Neural cell (in vitro differentiated cells): ENCODE data around the gene PROC. TPM values are rescaled to one million over a fixed set of nuclear protein-coding genes. Genes with fewer than 3 reads are reported as not detected.

Source experiments
- H2AFZ ChIP-seq: fragments of 200-600, 300-800 bp; sonication (generic), shearing (Covaris generic); 2 replicates; pipeline ENCODE4 v1.6.0; 2014; ENCODE audit warnings: low read depth, mild to moderate bottlenecking, antibody characterized with exemption, low read length, moderate library complexity
- H3F3A ChIP-seq: fragments of 200-600 bp; shearing (Covaris generic); 2 replicates; pipeline ENCODE4 v1.6.1; 2016; ENCODE audit warnings: mild to moderate bottlenecking, moderate library complexity, mixed read lengths, antibody characterized with exemption, low read length; ENCODE audit not compliant: insufficient read depth, poor library complexity, severe bottlenecking
- H3K27ac ChIP-seq: fragments of 200-600, 300-800 bp; sonication (generic), shearing (Covaris generic); 2 replicates; pipeline ENCODE4 v1.5.1; 2014; ENCODE audit warnings: mild to moderate bottlenecking, low read length, moderate library complexity
- H3K27me3 ChIP-seq: fragments of 300-800, 200-600 bp; sonication (generic), shearing (Covaris generic); 2 replicates; pipeline ENCODE4 v1.6.0; 2014; ENCODE audit warnings: mild to moderate bottlenecking, low read depth, low read length, moderate library complexity; ENCODE audit not compliant: insufficient read depth
- H3K36me3 ChIP-seq: fragments of 300-800, 200-600 bp; sonication (generic), shearing (Covaris generic); 2 replicates; pipeline ENCODE4 v1.5.1; 2014; ENCODE audit warnings: mild to moderate bottlenecking, antibody characterized with exemption, low read length, moderate library complexity; ENCODE audit not compliant: insufficient read depth
- H3K4me2 ChIP-seq: fragments of 300-800, 200-600 bp; sonication (generic), shearing (Covaris generic); 2 replicates; pipeline ENCODE4 v1.6.0; 2014; ENCODE audit warnings: mild to moderate bottlenecking, low read length
- H3K4me3 ChIP-seq: fragments of 300-800, 200-600 bp; sonication (generic), shearing (Covaris generic); 2 replicates; pipeline ENCODE4 v1.5.1; 2014; ENCODE audit warnings: mild to moderate bottlenecking, low read length, moderate library complexity
- H3K79me2 ChIP-seq: fragments of 200-600 bp; shearing (Covaris generic); replicated peaks from 2 replicates; pipeline ENCODE4 v1.6.0; 2014; ENCODE audit warnings: mild to moderate bottlenecking, low read length, moderate library complexity; ENCODE audit not compliant: insufficient read depth
- H3K9ac ChIP-seq: fragments of 300-800, 200-600 bp; sonication (generic), shearing (Covaris generic); 2 replicates; pipeline ENCODE4 v1.6.1; 2016; ENCODE audit warnings: mild to moderate bottlenecking, low read length, mixed read lengths
- H3K9me2 ChIP-seq: fragments of 200-600 bp; shearing (Covaris generic); 2 replicates; pipeline ENCODE4 v1.6.1; 2016; ENCODE audit warnings: mild to moderate bottlenecking, low read length, mixed read lengths; ENCODE audit not compliant: insufficient read depth
- H3K9me3 ChIP-seq: fragments of 200-600, 300-800 bp; sonication (generic), shearing (Covaris generic); 2 replicates; pipeline ENCODE4 v1.6.1; 2016; ENCODE audit warnings: mild to moderate bottlenecking, mixed run types, low read length, moderate library complexity, mixed read lengths
- H4K20me1 ChIP-seq: fragments of 200-600 bp; shearing (Covaris generic); 2 replicates; pipeline ENCODE4 v1.6.1; 2016; ENCODE audit warnings: mild to moderate bottlenecking, mixed run types; ENCODE audit not compliant: insufficient read depth
- CTCF ChIP-seq: fragments of 450-650 bp; IDR thresholded peaks from 2 replicates; pipeline ENCODE4 v1.5.1; 2014; ENCODE audit warnings: antibody characterized with exemption, mild to moderate bottlenecking, moderate library complexity; ENCODE audit not compliant: poor library complexity, severe bottlenecking
- EP300 ChIP-seq: fragments of 450-650 bp; conservative IDR thresholded peaks from 2 replicates; pipeline ENCODE4 v1.6.1; 2014; ENCODE audit warnings: antibody characterized with exemption, mild to moderate bottlenecking, moderate library complexity; ENCODE audit not compliant: poor library complexity, severe bottlenecking
- EZH2 ChIP-seq: fragments of 200-600, 300-800 bp; shearing (Covaris generic), sonication (generic); IDR thresholded peaks from 2 replicates; pipeline ENCODE4 v1.6.1; 2014; ENCODE audit warnings: antibody characterized with exemption, low read length, borderline replicate concordance, mild to moderate bottlenecking; ENCODE audit not compliant: insufficient read depth, poor library complexity, severe bottlenecking
- MXI1 ChIP-seq: fragments of 450-650 bp; conservative IDR thresholded peaks from 2 replicates; pipeline ENCODE4 v1.6.1; 2014; ENCODE audit warnings: antibody characterized with exemption, mild to moderate bottlenecking; ENCODE audit not compliant: poor library complexity, severe bottlenecking
- POLR2AphosphoS5 ChIP-seq: IDR thresholded peaks from 2 replicates; pipeline ENCODE4 v1.6.1; 2012
- RAD21 ChIP-seq: fragments of 450-650 bp; conservative IDR thresholded peaks from 2 replicates; pipeline ENCODE4 v1.6.1; 2014; ENCODE audit warnings: antibody characterized with exemption, mild to moderate bottlenecking, moderate library complexity
- REST ChIP-seq: IDR thresholded peaks from 2 replicates; pipeline ENCODE4 v1.6.1; 2012; ENCODE audit warnings: borderline replicate concordance
- SMC3 ChIP-seq: fragments of 450-650 bp; conservative IDR thresholded peaks from 2 replicates; pipeline ENCODE4 v1.6.1; 2014; ENCODE audit warnings: antibody characterized with exemption, mild to moderate bottlenecking, moderate library complexity; ENCODE audit not compliant: poor library complexity
- TAF1 ChIP-seq: IDR thresholded peaks from 2 replicates; pipeline ENCODE4 v1.6.1; 2012; ENCODE audit warnings: low read depth
- polyA plus RNA-seq: library from polyadenylated mRNA; depleted of rRNA; stranded (reverse); fragments of >200 nt; gene quantifications from 2 replicates; pipeline ENCODE4 v1.2.3, GENCODE V29; 2014

PROC gene
- polyA plus RNA-seq, 1 donor from 2014 or later, result 0.33 TPM

GRCh38 chr2:127462461-127462860 is 44.2 kb downstream of the PROC start:
- no peak overlapping the region for H3K27ac ChIP-seq
- H3K9me3 ChIP-seq, result no peaks in the 10 kb centered on the region
- H3K79me2 ChIP-seq, result no peaks in the 10 kb centered on the region
- no peak overlapping the region for H3K4me2 ChIP-seq
- no peak overlapping the region for H2AFZ ChIP-seq
- H4K20me1 ChIP-seq, result no peaks in the 10 kb centered on the region
- no peaks in the 10 kb centered on the region for H3K27me3 ChIP-seq
- H3F3A ChIP-seq, result no peaks in the 10 kb centered on the region
- H3K9me2 ChIP-seq, result no peaks in the 10 kb centered on the region
- H3K9ac ChIP-seq, result no peak overlapping the region
- TF ChIP-seq SMC3, result no peak
- TF ChIP-seq MXI1, result no peak
- TF ChIP-seq EP300, result no peak
- no peak for TF ChIP-seq TAF1
- no peak for TF ChIP-seq CTCF
- TF ChIP-seq REST, result no peak
- no peak for TF ChIP-seq POLR2AphosphoS5
- no peak for TF ChIP-seq EZH2
- no peak for TF ChIP-seq RAD21
- no peak overlapping the region for H3K4me3 ChIP-seq
- H3K36me3 ChIP-seq, result no peaks in the 10 kb centered on the region

GRCh38 chr2:127463155-127463991 is 45.1 kb downstream of the PROC start:
- Histone ChIP-seq H3F3A (no peaks in the 10 kb centered on the region), H4K20me1 (no peaks in the 10 kb centered on the region), H3K9me3 (no peaks in the 10 kb centered on the region), H3K27me3 (no peaks in the 10 kb centered on the region), H3K36me3 (no peaks in the 10 kb centered on the region), H3K27ac (no peak overlapping the region), H3K79me2 (no peaks in the 10 kb centered on the region), H2AFZ (no peak overlapping the region), H3K4me3 (no peak overlapping the region), H3K9ac (no peak overlapping the region), H3K9me2 (no peaks in the 10 kb centered on the region), H3K4me2 (no peak overlapping the region)
- no peak for TF ChIP-seq RAD21
- no peak for TF ChIP-seq EZH2
- TF ChIP-seq SMC3, result no peak
- TF ChIP-seq POLR2AphosphoS5, result no peak
- TF ChIP-seq REST, result no peak
- TF ChIP-seq TAF1, result no peak
